Vagina (tissue), 2 donors: ENCODE results near the gene PODXL. TPM values are rescaled to one million over a fixed set of nuclear protein-coding genes. Genes with fewer than 3 reads are reported as not detected.

Experiments
- DNase-seq, 2 donors: peaks; one replicate each; pipeline ENCODE4 v3.0.0-alpha.2; 2017; ENCODE audit errors: extremely low spot score in 2 of 2
- H3K27ac ChIP-seq: fragments of 200-600 bp; sonication (generic); one replicate; pipeline ENCODE4 v1.5.1; 2019
- H3K27me3 ChIP-seq: fragments of 200-600 bp; sonication (generic); one replicate; pipeline ENCODE4 v1.5.1; 2019
- H3K36me3 ChIP-seq, 2 donors: fragments of 200-600 bp; sonication (generic); one replicate each; pipeline ENCODE4 v1.5.1; 2017 to 2019
- H3K4me1 ChIP-seq: fragments of 200-600 bp; sonication (generic); one replicate; pipeline ENCODE4 v1.5.1; 2019
- H3K4me3 ChIP-seq, 2 donors: fragments of 200-600 bp; sonication (generic); 1 replicate in 1 of 2; 2 replicates in 1 of 2; pipeline ENCODE4 v1.5.1; 2016 to 2019
- H3K9me3 ChIP-seq: fragments of 200-600 bp; sonication (generic); one replicate; pipeline ENCODE4 v1.5.1; 2019
- CTCF ChIP-seq, 3 experiments: fragments of 450-650 bp in 2 of 3; fragments of 200-600 bp in 1 of 3; sonication (generic) in 1 of 3; IDR thresholded peaks; one replicate each; pipeline ENCODE4 v1.5.1; 2017 to 2019; ENCODE audit warnings: antibody characterized with exemption in 3 of 3, mild to moderate bottlenecking in 2 of 3, moderate library complexity in 2 of 3
- POLR2A ChIP-seq, 2 donors: fragments of 450-650 bp; IDR thresholded peaks; one replicate each; pipeline ENCODE4 v1.6.1; 2017; ENCODE audit warnings: antibody characterized with exemption in 2 of 2, mild to moderate bottlenecking in 2 of 2, moderate library complexity in 2 of 2
- POLR2AphosphoS5 ChIP-seq, 2 donors: sonication (generic); formaldehyde crosslinking; IDR thresholded peaks; one replicate each; pipeline ENCODE4 v1.9.0; 2017; ENCODE audit warnings: antibody characterized with exemption in 2 of 2, mild to moderate bottlenecking in 2 of 2, low read depth in 1 of 2; ENCODE audit not compliant: insufficient read depth in 1 of 2
- intact Hi-C: fragments of 100-400 bp; cut with DNase I; formaldehyde crosslinking; loops from one replicate; pipeline ENCODE4 v1.15.1; 2023
- total RNA-seq: library from RNA; depleted of rRNA; stranded (reverse); fragments of >200 nt; gene quantifications from one replicate; pipeline ENCODE4 v1.2.3, GENCODE V29; 2016

Gene PODXL
- total RNA-seq, 1 donor from 2014 or later = 26.0 TPM

DNA sequence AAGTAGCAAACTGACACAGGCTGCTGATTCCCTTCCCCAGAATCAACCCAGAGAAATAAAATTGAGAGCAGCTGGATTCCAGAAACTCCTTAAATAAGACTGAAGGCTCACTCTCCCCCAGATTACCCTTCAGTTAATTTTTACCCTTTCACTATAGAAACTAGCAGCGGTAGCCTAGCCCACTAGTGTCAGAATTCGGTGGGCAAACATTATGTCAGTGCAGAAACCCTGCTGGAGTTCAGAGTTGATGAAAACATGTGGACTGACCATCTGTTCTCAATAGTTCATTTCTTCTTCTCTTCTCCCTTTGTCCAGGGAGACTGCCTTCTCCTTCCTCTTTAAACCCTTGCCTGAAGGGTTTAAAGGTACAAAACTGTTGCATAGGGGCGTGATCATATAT, 100.1 kb downstream of the PODXL start:
- DNase-seq = no peak
- TF ChIP-seq POLR2AphosphoS5 (IDR thresholded peaks at IDR 0.05; ENCODE audit: insufficient read depth in 1 of 2, low read depth in 1 of 2) (no peak), POLR2A (IDR thresholded peaks at IDR 0.05) (no peak), CTCF (IDR thresholded peaks at IDR 0.05) (no peak)
- Histone ChIP-seq H3K36me3 (no peaks in the 10 kb centered on the region), H3K9me3 (no peaks in the 10 kb centered on the region), H3K27ac (no peak overlapping the region), H3K4me1 (no peaks in the 10 kb centered on the region), H3K4me3 (no peak overlapping the region), H3K27me3 (no peaks in the 10 kb centered on the region)
- intact Hi-C loops = no loop called here

GRCh38 chr7:131455546-131455945, 100.9 kb downstream of the PODXL start:
- Histone ChIP-seq H3K4me3 (no peak overlapping the region), H3K36me3 (no peaks in the 10 kb centered on the region), H3K27me3 (no peaks in the 10 kb centered on the region), H3K4me1 (no peaks in the 10 kb centered on the region), H3K27ac (no peak overlapping the region), H3K9me3 (no peaks in the 10 kb centered on the region)
- TF ChIP-seq POLR2AphosphoS5 (IDR thresholded peaks at IDR 0.05; ENCODE audit: insufficient read depth in 1 of 2, low read depth in 1 of 2) = no peak
- no peak for TF ChIP-seq CTCF (IDR thresholded peaks at IDR 0.05)
- intact Hi-C loops = no loop called here
- no peak for DNase-seq

DNA sequence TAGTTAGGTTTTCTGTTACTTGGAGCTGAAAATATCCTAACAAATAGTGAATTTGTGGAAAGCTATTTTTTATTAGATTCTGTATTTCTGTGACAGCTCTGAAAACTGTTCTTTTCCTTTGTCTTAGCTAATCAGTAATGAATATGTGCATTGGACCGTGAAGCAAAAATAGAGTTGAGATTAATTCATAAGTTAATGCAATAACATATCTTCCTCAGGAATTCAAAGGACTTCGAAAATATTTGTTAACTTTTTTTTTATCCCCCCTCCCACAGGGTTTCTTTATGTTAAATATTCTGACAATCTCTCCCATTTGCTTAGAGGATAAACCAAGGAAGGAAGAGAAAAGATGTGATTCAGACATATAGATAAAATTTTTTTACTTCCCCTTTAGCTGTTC, 101.4 kb downstream of the PODXL start:
- no peak overlapping the region for H3K4me3 ChIP-seq
- no peaks in the 10 kb centered on the region for H3K27me3 ChIP-seq
- no peak for DNase-seq
- TF ChIP-seq POLR2A (IDR thresholded peaks at IDR 0.05) (no peak), POLR2AphosphoS5 (IDR thresholded peaks at IDR 0.05; ENCODE audit: insufficient read depth in 1 of 2, low read depth in 1 of 2) (no peak), CTCF (IDR thresholded peaks at IDR 0.05) (no peak)
- H3K4me1 ChIP-seq = no peaks in the 10 kb centered on the region
- intact Hi-C loops = no loop called here
- no peaks in the 10 kb centered on the region for H3K36me3 ChIP-seq
- H3K27ac ChIP-seq = no peak overlapping the region
- H3K9me3 ChIP-seq = no peaks in the 10 kb centered on the region

- Histone ChIP-seq H3K4me3 (no peak overlapping the region), H3K4me1 (no peaks in the 10 kb centered on the region), H3K36me3 (no peaks in the 10 kb centered on the region), H3K27ac (no peak overlapping the region), H3K9me3 (no peaks in the 10 kb centered on the region), H3K27me3 (no peaks in the 10 kb centered on the region)
- intact Hi-C loops = no loop called here
- no peak for DNase-seq
- TF ChIP-seq CTCF (IDR thresholded peaks at IDR 0.05) = no peak
- no peak for TF ChIP-seq POLR2AphosphoS5 (IDR thresholded peaks at IDR 0.05; ENCODE audit: insufficient read depth in 1 of 2, low read depth in 1 of 2)
- TF ChIP-seq POLR2A (IDR thresholded peaks at IDR 0.05) = no peak
These were observed 101.9 kb downstream of the PODXL start for GRCh38 chr7:131454498-131454897.

Other genes with a start within 250 kb of the PODXL start
- 48.4 TPM for gene MKLN1, start 228.8 kb downstream of the PODXL start, total RNA-seq